GM18505 (cell line): ENCODE data around the gene SEC16A.

Experiments used
- ATAC-seq: cut with Tn5 transposase; IDR thresholded peaks from one replicate; pipeline ENCODE4 v1.9.1; 2021; ENCODE audit not compliant: unreplicated experiment
- POLR2A ChIP-seq: IDR thresholded peaks from 4 replicates; pipeline ENCODE4 v1.6.1; 2011; ENCODE audit warnings: borderline replicate concordance; ENCODE audit not compliant: insufficient read depth, insufficient read length; ENCODE audit errors: extremely low read depth

The SEC16A gene, protein sequence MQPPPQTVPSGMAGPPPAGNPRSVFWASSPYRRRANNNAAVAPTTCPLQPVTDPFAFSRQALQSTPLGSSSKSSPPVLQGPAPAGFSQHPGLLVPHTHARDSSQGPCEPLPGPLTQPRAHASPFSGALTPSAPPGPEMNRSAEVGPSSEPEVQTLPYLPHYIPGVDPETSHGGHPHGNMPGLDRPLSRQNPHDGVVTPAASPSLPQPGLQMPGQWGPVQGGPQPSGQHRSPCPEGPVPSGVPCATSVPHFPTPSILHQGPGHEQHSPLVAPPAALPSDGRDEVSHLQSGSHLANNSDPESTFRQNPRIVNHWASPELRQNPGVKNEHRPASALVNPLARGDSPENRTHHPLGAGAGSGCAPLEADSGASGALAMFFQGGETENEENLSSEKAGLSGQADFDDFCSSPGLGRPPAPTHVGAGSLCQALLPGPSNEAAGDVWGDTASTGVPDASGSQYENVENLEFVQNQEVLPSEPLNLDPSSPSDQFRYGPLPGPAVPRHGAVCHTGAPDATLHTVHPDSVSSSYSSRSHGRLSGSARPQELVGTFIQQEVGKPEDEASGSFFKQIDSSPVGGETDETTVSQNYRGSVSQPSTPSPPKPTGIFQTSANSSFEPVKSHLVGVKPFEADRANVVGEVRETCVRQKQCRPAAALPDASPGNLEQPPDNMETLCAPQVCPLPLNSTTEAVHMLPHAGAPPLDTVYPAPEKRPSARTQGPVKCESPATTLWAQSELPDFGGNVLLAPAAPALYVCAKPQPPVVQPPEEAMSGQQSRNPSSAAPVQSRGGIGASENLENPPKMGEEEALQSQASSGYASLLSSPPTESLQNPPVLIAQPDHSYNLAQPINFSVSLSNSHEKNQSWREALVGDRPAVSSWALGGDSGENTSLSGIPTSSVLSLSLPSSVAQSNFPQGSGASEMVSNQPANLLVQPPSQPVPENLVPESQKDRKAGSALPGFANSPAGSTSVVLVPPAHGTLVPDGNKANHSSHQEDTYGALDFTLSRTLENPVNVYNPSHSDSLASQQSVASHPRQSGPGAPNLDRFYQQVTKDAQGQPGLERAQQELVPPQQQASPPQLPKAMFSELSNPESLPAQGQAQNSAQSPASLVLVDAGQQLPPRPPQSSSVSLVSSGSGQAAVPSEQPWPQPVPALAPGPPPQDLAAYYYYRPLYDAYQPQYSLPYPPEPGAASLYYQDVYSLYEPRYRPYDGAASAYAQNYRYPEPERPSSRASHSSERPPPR (N-terminal part only)

DNA sequence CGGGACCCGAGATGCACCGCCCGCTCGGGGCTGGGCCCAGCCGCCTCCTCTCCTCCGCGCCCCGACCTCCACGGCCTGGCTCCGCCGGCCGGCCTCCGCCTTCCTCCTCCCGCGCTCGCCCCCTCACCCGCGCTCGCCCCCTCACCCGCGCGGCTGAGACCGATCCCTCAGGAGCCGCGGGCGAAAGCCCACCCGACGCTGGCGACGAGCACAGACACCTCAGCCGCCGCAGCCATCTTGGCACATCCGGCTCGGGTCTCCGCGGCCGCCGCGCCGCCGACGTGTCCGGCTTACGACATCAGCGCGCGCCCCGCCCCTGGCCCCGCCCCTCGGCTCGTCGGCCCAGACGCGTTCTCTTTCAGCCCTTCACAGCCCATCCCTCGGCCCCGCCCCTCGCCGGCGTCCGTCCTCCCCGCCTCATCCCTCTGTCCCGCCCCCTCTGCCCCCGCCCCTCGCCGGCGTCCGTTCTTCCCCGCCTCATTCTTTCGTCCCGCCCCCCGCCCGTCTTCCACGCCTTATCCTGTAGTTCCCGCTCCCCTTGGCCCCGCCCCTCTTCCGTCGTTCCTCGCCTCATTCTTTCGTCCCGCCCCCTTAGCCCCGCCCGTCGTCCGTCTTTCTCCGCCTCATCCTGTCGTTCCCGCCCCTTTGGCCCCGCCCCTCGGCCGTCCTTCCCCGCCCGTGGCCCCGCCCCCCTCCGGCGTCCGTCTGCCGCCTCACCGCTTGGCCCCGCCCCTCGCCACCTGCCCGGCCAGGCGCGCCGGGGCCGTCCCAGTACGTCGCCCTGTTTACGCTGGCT, at the start of gene SEC16A:
TSS of gene SEC16A (minus strand) at position 248 of the 796 bp plus-strand sequence. CDS start 5,425 bp downstream, outside the sequence.
- peak; percentile 90 for TF ChIP-seq POLR2A
- peak; percentile 54 for ATAC-seq

DNA sequence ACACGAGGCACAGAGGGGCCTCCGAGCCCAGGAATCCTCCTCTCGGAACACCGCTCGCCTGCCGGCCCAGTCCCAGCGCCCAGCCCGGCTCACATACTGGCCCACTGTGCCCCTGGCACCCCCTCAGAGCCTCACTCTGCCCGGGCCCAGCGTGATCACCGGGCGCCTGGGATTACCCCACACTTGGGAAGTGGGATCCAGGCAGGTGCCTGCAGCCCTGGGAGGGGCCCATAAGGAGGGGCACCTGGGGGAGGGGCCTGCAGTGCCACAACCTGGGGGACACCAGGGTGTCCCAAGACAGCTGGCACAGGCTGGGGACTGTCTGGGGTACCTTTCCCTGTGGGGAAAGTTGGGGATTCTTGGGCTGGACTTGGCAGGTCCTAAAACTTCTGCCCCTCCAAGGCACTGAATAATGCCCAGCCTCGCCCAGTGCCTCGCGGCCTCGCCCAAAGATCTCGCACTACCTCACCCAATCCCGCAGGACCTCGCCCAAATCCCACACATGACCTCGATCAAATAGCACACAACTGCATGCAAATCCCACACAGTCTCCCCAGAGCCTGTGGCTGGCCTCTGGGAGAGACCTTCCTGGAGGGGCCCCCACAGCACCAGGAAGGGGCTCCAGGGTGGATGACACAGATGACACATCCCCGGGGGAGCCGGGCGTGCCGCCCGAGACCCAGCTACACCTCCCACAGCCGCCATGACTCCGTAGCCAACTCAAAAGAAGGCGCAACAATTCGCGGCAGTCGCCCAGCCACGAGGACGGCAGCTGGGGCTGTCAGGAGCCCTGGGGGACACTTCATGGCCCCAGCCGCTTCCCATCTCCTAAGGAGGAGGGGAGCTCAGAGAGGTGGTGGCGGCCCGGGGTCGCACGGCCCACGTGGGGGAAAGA, 49.3 kb upstream of the SEC16A start:
- no peak for TF ChIP-seq POLR2A
- ATAC-seq: no peak

DNA sequence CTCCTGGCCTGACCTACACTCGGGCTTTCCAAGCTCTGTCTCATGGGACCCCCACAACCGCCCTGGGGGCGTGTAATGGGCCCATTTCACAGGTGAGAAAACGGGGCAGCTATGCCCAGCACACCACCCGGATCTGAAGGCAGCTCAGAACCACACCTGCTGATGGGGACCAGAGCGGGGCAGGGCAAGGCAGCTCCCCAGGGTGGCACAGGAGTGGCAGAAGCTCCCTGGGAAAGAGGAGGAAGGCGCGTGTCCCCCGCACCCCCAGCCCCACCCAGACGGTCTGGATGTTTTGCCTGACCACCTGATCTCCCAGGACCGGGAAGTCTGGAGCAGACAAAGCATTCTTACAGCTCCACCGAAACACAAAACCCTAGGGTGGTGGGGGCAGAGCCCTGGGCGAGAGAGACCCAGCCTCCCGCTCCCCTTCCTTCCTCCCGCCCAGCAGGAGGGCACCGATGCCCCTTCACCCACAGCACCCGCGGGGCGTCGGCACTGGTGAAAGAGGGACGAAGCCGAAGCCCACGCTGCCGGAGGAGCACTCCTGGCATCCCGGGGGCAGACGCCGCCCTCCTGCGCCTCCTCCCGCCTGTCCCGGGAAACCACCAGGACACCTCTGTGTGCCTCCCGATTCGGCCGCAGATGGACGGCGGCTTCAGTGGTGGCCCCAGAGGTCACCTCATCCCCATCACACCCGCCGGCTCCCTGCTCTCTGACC, 48.5 kb upstream of the SEC16A start:
- ATAC-seq: no peak
- TF ChIP-seq POLR2A: no peak

DNA sequence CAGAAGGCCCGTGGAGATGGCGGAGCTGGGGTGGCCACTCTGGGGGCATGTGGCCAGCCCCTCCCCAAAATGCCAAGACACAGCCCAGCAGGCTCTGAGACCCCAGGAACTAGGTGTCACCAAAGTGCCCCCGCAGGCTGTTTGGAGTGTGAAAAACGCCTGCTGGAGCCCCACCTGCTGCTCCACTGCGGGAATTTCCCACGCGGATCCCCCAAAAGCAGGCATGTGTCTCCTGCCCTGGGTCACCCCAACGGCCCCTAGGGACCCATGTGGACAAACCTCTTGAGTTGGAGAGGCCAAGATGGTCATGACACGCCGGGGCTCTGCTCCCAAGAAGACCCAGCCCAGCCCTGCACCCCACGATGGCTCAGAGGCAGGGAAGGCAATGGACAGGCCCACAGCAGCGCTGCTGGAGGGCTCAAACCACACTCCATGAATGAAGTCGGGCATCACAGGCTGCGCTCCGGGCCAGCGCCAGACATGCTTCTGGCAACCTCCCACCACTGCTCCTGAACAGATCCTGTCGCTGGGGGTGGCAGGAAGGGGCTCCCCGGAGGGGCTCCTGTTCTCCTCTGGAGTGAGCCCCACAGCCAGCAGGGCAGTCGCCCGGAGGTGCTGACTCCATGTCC, 47.7 kb upstream of the SEC16A start:
- TF ChIP-seq POLR2A: no peak
- ATAC-seq: no peak

DNA sequence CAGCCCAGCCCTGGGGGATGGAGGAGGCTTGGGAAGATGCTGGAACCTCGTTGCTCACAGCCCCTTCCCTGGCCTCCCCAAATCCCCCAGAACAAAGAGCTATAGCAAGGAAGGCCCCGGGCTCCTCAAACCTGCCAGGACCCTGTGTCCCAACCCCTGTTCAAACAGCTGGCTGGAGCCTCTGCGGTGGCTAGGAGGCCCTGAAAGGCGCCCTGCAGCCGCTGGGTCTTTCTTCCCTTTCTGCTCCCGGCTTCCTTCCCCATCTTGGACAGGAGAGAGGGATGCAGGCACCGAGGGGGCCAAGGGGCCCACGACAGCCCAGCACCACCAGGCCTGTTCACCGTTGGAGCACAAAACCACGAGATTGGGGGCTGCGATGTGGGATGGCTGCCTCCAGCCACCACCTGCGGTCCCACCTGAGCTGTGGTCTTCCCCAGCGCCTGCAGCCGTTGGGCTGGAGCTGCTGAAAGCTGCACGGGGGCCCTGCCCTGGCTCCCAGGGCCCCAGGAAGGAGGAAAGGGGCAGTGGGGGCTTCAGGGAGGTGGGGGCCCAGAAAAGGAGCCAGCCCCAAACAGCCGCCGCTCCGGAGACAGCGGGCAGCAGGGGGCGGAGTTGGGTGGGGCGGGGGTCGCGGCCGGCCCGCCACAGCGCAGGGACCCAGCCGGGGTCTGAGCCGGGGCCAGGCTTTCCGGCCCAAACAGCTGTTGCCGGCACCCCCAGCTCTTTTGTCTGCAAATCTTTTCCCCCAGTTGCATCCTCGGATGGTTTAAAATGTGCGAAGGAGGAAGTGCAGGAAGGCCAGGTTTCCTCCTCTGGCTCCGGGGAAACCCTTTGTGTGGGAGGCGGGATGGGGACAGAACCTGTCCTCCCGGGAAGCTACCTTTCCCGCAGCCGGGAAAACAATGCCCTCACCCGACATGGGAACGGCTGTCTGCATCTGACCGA, 46.9 kb upstream of the SEC16A start:
- no peak for ATAC-seq
- TF ChIP-seq POLR2A: no peak

DNA sequence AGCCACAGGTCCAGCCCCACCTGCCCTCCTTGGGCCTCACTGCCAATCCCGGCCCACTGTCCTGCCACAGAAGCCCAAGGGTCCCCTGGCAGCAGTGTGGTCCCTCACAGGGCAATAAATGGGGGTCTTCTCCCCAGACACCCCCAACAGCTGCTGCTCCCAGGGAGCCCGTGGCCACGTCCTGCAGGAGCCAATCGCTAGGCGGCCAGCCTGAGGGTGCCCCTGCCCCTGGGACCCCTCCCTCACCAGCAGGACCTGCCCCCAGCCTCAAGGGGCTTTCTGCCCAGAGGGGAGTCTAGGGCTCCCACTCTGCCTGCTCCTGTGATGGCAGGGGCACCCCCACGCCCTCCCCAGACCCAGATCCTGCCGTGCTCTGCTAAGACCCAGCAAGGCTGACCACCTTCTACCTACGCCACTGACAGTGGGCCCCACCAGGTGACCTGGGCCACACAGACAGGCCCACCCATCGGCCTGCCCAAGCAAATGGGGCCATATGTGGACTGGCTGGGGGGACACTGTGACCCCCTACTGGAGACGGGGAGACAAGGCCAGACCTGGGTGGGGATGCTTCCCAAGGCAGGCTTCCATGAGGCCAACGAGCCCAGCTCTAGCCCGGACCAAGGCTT, 46.0 kb upstream of the SEC16A start:
- ATAC-seq: no peak
- no peak for TF ChIP-seq POLR2A

DNA sequence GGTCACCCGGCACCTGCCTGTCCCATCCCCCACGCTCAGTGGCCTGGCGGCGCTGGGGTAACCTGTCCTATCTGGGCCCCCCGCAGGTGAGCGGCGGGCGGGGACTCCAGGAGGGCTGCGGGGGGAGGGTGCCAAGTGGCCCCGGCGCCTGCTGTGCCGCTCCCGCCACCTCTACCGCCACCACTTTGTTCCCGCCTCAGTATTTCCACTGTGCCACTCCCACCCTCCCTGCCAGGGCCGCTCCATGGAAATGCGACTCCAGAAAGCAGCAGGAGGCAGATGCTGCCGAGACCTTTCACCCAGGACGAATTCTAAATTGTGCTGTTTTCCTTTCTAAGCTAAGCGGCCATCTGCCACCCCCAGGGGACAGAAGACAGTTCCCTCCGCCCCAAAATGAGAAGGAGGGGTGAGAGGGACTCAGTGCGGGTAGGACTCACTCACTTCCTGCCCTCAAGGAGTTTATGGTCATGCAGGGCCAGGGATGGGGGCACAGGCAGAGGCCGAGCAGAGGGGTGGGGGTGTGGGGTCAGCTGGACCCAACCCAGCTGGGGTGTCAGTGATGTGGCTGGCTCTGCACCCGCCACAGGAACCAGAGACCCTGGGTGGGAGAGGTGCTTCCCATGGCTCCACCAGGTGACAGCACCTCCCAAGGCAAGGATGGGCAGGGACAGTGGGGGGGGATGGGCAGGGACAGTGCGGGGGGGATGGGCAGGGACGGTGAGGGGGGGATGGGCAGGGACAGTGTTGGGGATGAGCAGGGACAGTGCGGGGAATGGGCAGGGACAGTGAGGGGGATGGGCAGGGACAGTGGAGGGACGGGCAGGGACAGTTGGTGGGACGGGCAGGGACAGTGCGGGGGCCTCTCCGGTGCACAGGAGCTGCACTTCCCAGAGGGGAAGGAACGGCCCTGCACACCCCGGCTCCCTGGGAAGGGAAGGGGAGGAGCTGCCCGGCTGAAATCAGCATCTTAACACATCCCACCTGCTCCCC, 45.2 kb upstream of the SEC16A start:
- TF ChIP-seq POLR2A: no peak
- no peak for ATAC-seq

DNA sequence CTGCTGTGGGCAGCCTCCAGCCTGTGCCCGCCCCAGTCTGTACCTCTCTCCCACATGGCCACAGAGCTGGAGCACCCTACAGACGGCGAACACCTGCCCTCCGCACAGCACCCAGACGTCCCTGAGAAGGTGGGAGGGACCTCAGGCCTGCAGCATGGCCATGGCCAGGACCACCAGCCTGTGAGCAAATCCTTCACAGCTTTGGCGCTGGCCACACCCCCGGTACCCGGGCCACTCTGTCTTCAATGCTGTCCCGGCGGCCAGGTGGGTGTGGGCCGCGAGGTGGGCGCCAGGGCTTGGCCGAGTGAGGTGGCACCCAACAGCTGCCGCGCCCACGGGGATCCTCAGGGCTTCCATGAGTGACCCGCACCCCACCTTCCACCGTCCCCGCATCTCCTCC, 44.3 kb upstream of the SEC16A start:
- no peak for TF ChIP-seq POLR2A
- ATAC-seq: no peak

DNA sequence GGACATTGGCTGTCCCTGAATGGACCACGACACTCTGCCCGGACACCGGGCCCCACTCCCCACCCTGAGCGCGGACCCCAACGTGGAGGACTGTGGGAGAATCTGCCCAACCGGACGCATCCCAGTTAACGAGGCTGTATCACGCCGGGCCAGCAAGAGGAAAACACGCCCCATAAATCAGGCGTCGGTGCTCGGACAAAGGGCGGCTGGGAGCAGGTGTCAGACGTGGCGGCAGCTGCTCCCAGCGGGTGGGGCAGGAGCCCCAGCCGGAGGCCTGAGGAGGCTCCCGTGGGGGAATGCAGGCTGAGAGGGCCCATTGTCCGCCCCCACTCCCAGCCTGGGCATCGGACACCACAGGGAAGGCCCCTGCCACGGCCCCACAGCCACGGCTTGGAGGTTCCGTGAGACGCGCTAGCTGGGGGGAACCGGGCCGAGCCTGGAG, 43.8 kb upstream of the SEC16A start:
- TF ChIP-seq POLR2A: no peak

More for the DNA sequence above, 43.8 kb upstream of the SEC16A start:
- ATAC-seq: no peak
